ENCODE data around the gene GPER1. TPM values are rescaled to one million over a fixed set of nuclear protein-coding genes. Genes with fewer than 3 reads are reported as not detected.

GPER1 gene
- total RNA-seq, 1 donor from 2014 or later, result 2.7 TPM

DNA sequence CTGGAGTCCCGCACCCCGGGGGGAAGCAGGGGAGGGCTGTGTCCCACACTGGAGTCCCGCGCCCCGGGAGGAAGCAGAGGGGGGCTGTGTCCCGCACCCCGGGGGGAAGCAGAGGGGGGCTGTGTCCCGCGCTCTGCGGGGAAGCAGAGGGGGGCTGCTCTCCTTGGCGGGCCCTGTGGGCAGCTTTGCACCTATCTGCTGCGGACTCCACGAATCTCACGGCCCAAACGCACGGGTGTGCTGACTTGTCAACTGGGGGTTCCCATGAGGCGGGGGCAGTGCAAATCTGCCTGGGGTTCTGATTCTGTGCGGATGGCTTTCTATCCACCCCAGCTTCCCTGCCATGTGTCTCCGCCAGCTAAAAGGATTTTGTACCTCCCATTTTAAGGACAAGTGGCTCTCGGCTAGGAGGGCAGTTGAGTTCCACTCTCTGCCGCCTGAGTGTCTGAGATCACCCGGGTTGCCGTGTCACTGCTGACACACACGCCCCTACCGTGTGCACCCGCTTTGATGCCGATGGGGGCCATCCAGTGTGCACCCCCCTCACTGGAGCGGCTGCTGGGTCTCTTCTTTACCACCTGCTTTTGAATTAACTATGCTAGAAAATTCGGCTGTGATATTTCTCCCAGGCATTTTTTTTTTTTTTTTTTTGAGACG is 20.5 kb downstream of the GPER1 start:
- peaks cover 23% of the 10 kb centered on the region for H3K4me1 Mint-ChIP-seq
- H3K27me3 Mint-ChIP-seq, result peaks cover 13% of the 10 kb centered on the region
- ATAC-seq (ENCODE audit: low read depth) (no peak), DNase-seq (no peak)
- intact Hi-C loops (cut with micrococcal nuclease), result no loop called here
- H3K4me3 Mint-ChIP-seq, result no peak overlapping the region
- ChIA-PET POLR2A (no interaction called here), CTCF (no interaction called here)
- no peaks in the 10 kb centered on the region for H3K36me3 Mint-ChIP-seq (ENCODE audit: low read depth)
- no peak overlapping the region for H3K27ac Mint-ChIP-seq
- no peaks in the 10 kb centered on the region for H3K9me3 Mint-ChIP-seq
- TF ChIP-seq, protein P1, sequence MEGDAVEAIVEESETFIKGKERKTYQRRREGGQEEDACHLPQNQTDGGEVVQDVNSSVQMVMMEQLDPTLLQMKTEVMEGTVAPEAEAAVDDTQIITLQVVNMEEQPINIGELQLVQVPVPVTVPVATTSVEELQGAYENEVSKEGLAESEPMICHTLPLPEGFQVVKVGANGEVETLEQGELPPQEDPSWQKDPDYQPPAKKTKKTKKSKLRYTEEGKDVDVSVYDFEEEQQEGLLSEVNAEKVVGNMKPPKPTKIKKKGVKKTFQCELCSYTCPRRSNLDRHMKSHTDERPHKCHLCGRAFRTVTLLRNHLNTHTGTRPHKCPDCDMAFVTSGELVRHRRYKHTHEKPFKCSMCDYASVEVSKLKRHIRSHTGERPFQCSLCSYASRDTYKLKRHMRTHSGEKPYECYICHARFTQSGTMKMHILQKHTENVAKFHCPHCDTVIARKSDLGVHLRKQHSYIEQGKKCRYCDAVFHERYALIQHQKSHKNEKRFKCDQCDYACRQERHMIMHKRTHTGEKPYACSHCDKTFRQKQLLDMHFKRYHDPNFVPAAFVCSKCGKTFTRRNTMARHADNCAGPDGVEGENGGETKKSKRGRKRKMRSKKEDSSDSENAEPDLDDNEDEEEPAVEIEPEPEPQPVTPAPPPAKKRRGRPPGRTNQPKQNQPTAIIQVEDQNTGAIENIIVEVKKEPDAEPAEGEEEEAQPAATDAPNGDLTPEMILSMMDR (IDR thresholded peaks at IDR 0.05), result no peak

DNA sequence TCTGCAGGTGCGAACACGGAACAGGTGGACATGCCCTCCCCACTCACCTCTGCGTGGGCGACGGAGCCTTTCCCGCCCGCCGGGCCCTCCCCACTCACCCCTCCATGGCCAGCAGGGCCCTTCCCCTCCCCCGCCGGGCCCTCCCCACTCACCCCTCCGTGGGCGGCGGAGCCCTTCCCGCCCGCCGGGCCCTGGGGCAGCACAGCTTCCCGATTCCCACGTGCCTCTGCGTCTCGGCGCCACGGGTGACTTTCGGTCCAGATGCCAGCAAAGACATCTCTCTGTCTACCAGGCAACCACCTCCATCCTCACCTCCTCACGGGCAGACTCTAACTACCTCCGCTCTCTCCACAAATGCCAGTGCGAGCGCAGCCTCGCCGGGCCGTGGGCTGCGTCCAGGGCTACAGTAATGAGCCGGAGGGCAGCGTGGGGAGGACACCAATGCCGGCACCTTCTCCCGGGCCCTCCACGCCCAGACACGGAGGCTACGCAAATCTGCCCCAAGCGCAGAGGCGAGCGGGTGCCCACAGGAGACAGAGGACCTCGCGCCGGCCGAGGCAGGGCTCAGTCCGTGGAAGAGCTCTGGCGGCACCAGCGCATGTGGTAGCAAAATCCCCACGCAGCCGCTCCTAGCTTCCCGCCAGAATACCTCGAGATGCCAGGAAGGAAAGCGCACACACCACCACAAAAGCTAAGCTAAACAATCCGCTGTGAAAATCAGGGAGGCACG is 21.8 kb downstream of the GPER1 start:
- no peaks in the 10 kb centered on the region for H3K36me3 Mint-ChIP-seq (ENCODE audit: low read depth)
- ATAC-seq (ENCODE audit: low read depth), result no peak
- no peak overlapping the region for H3K4me3 Mint-ChIP-seq
- no peak overlapping the region for H3K27ac Mint-ChIP-seq
- ChIA-PET POLR2A (no interaction called here), CTCF (no interaction called here)
- intact Hi-C loops (cut with micrococcal nuclease), result no loop called here
- peaks cover 13% of the 10 kb centered on the region for H3K27me3 Mint-ChIP-seq
- peaks cover 17% of the 10 kb centered on the region for H3K4me1 Mint-ChIP-seq
- no peak for DNase-seq
- no peaks in the 10 kb centered on the region for H3K9me3 Mint-ChIP-seq
- TF ChIP-seq, protein P1 (IDR thresholded peaks at IDR 0.05), result no peak

GRCh38 chr7:1110358-1110757 is 22.4 kb downstream of the GPER1 start:
- DNase-seq (no peak), ATAC-seq (ENCODE audit: low read depth) (no peak)
- TF ChIP-seq, protein P1 (IDR thresholded peaks at IDR 0.05), result no peak
- Mint-ChIP-seq H3K27me3 (peaks cover 13% of the 10 kb centered on the region), H3K27ac (no peak overlapping the region), H3K4me3 (no peak overlapping the region), H3K36me3 (ENCODE audit: low read depth) (no peaks in the 10 kb centered on the region), H3K4me1 (peaks cover 11% of the 10 kb centered on the region), H3K9me3 (no peaks in the 10 kb centered on the region)
- intact Hi-C loops (cut with micrococcal nuclease), result no loop called here
- ChIA-PET CTCF (no interaction called here), POLR2A (no interaction called here)

- H3K27ac Mint-ChIP-seq, result no peak overlapping the region
- ATAC-seq (ENCODE audit: low read depth), result no peak
- no peak overlapping the region for H3K4me3 Mint-ChIP-seq
- H3K36me3 Mint-ChIP-seq (ENCODE audit: low read depth), result no peaks in the 10 kb centered on the region
- no peak for DNase-seq
- no peaks in the 10 kb centered on the region for H3K9me3 Mint-ChIP-seq
- TF ChIP-seq, protein P1 (IDR thresholded peaks at IDR 0.05), result no peak
- peaks cover 4% of the 10 kb centered on the region for H3K4me1 Mint-ChIP-seq
- peaks cover 11% of the 10 kb centered on the region for H3K27me3 Mint-ChIP-seq
- CTCF ChIA-PET, result no interaction called here
- POLR2A ChIA-PET, result no interaction called here
- intact Hi-C loops (cut with micrococcal nuclease), result no loop called here
These were observed 23.2 kb downstream of the GPER1 start for GRCh38 chr7:1111156-1111555.

- no peaks in the 10 kb centered on the region for H3K4me1 Mint-ChIP-seq
- ChIA-PET POLR2A (interaction anchor here (0.7 kb wide), 2 partner anchors 8 to 39 kb away, joined by 3 to 5 read pairs; no protein-coding TSS in a partner anchor), CTCF (no interaction called here)
- no peak overlapping the region for H3K27ac Mint-ChIP-seq
- intact Hi-C loops (cut with micrococcal nuclease), result no loop called here
- TF ChIP-seq, protein P1 (IDR thresholded peaks at IDR 0.05), result no peak
- no peak overlapping the region for H3K4me3 Mint-ChIP-seq
- peaks cover 5% of the 10 kb centered on the region for H3K27me3 Mint-ChIP-seq
- DNase-seq, result no peak
- no peaks in the 10 kb centered on the region for H3K9me3 Mint-ChIP-seq
- no peak for ATAC-seq (ENCODE audit: low read depth)
- H3K36me3 Mint-ChIP-seq (ENCODE audit: low read depth), result no peaks in the 10 kb centered on the region
These were observed 24.2 kb downstream of the GPER1 start for GRCh38 chr7:1112109-1112508.

Data from activated B cell treated with CpG ODN at 0.5 μM for 24 hours (primary cell).